HepG2 (cell line): Measurements from ENCODE around the gene CALCA.
A peak's percentile ranks its signal among the peaks of the same experiment; 100 is the strongest.

Experiments
- ZBTB21 ChIP-seq: sonication (generic); formaldehyde crosslinking; IDR thresholded peaks from 2 replicates; pipeline ENCODE4 v1.4.0; 2020; ENCODE audit warnings: missing genetic modification reagents
- ZNF292 ChIP-seq: sonication (generic); formaldehyde crosslinking; IDR thresholded peaks from 2 replicates; pipeline ENCODE4 v1.8.1; 2022; ENCODE audit warnings: mild to moderate bottlenecking, low read depth, missing genetic modification reagents, borderline replicate concordance
- TF ChIP-seq, protein P1 (sequence below): sonication (generic); formaldehyde crosslinking; IDR thresholded peaks from 2 replicates; pipeline ENCODE4 v1.8.0; 2022; ENCODE audit warnings: low read depth, missing genetic modification reagents
- TF ChIP-seq, protein P2 (sequence below): sonication (generic); formaldehyde crosslinking; IDR thresholded peaks from 2 replicates; pipeline ENCODE4 v1.5.0; 2020; ENCODE audit warnings: mild to moderate bottlenecking, missing genetic modification reagents, moderate library complexity

DNA sequence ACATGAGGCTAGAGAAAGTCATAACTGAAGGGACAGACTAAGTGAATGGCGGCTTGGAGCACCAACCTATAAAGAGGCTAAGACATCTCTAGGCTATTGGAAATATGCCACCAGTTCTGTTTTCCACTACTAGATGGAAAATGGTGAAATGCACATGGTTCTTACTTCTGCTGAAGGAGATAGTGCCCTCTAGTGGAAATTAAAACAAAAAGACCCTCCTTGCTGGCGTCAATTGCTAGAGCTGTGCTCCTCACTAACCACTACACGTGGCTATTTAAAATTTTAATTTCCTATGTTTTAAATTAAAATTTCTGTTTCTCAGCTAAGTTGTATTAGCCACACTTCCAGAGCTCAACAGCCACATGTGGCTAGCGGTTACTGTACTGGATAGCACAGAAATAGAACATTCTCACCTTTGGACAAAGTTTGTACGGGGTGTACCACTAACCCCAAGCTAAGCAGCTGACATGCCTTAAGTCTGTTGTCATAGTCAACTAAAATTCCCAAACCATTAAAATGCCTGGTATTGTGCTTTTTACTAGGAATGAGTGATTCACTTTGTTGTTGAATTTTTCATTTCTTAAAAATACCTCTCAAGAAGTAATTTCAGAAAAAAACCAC, 34.1 kb upstream of the CALCA start:
- TF ChIP-seq, protein P1, sequence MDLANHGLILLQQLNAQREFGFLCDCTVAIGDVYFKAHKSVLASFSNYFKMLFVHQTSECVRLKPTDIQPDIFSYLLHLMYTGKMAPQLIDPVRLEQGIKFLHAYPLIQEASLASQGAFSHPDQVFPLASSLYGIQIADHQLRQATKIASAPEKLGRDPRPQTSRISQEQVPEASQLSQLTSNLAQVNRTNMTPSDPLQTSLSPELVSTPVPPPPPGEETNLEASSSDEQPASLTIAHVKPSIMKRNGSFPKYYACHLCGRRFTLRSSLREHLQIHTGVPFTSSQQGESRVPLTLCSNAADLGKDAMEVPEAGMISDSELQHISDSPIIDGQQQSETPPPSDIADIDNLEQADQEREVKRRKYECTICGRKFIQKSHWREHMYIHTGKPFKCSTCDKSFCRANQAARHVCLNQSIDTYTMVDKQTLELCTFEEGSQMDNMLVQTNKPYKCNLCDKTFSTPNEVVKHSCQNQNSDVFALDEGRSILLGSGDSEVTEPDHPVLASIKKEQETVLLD (CRISPR knock-in tag): no peak
- TF ChIP-seq ZNF292 (CRISPR knock-in tag) (no peak), ZBTB21 (CRISPR knock-in tag) (no peak)
- TF ChIP-seq, protein P2, sequence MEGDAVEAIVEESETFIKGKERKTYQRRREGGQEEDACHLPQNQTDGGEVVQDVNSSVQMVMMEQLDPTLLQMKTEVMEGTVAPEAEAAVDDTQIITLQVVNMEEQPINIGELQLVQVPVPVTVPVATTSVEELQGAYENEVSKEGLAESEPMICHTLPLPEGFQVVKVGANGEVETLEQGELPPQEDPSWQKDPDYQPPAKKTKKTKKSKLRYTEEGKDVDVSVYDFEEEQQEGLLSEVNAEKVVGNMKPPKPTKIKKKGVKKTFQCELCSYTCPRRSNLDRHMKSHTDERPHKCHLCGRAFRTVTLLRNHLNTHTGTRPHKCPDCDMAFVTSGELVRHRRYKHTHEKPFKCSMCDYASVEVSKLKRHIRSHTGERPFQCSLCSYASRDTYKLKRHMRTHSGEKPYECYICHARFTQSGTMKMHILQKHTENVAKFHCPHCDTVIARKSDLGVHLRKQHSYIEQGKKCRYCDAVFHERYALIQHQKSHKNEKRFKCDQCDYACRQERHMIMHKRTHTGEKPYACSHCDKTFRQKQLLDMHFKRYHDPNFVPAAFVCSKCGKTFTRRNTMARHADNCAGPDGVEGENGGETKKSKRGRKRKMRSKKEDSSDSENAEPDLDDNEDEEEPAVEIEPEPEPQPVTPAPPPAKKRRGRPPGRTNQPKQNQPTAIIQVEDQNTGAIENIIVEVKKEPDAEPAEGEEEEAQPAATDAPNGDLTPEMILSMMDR (CRISPR knock-in tag): peak; percentile 65
